Measurements from ENCODE around the gene CHD1.
"Not testable (repeated sequence)": the region's sequence is repeated elsewhere in the genome, so short reads cannot be mapped to it uniquely, and the experiment has no call there.

Gene CHD1

GRCh38 chr5:98928873-98929709 lies at the start of gene CHD1:
Gene CHD1, minus strand, starts transcription at chr5:98929007. Its CDS starts 2,621 bp downstream, at chr5:98926386.
- peak; percentile 92 to 93 for DNase-seq (ENCODE audit: low read depth in 2 of 2)

GRCh38 chr5:98978528-98978927 lies 49.7 kb upstream of the CHD1 start:
- DNase-seq (ENCODE audit: low read depth in 2 of 2), result no peak

DNA sequence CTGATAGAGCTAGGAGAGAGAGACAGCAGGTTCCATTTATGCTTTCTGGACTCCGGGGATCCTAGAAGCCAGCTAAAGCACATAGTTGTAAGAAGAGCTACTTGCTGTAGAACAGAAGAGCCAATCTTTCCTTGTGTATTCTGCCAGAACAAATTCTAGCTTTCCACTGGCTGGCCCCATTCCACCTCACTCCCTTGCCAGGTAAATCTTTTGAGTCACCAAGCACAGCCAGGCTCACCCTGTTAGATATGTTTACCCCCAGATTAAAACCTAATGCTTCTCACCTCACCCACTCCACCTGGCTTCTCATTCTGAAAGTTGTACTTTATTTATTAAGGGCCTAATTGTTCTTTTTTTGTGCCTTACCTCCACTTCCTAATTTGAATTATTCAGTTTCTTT lies 48.9 kb upstream of the CHD1 start:
- DNase-seq (ENCODE audit: low read depth in 2 of 2), result no peak

- DNase-seq (ENCODE audit: low read depth in 2 of 2), result no peak
These were observed 47.0 kb upstream of the CHD1 start for GRCh38 chr5:98975682-98976407.

DNA sequence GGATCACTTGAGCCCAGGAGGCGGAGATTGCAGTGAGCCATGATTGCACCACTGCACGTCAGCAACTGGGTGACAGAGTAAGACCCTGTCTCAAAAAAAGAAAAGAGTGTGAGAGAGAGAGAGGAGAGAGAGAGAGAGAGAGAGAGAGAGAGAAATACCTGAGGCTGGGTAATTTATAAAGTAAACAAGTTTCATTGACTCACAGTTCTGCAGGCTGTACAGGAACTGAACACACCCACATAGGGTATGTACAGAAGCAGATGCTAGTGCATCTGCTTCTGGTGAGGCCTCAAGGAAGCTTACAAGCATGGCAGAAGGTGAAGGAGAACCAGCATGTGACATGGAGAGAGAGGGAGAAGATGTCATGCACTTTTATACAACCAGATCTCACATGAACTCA lies 46.4 kb upstream of the CHD1 start:
- no peak for DNase-seq (ENCODE audit: low read depth in 2 of 2)

DNA sequence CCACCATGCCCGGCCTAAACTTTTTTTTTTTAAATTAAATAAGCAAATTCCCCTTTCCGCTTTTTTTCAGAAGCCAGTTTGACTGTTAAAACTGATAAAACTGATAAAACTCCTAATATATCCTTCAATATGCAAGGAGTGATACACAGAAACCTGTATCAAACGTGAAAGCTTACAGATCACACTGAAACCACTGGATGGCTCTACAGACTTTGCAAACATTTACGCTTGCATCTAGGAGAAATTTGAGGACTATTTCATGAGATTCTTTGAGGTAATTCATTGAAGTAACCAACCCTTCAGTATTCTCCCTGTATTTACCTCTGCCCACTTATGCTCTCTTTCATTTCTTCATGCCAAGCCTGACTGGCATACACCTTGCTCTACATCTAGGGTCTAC lies 40.6 kb upstream of the CHD1 start:
- no peak for DNase-seq (ENCODE audit: low read depth in 2 of 2)

DNA sequence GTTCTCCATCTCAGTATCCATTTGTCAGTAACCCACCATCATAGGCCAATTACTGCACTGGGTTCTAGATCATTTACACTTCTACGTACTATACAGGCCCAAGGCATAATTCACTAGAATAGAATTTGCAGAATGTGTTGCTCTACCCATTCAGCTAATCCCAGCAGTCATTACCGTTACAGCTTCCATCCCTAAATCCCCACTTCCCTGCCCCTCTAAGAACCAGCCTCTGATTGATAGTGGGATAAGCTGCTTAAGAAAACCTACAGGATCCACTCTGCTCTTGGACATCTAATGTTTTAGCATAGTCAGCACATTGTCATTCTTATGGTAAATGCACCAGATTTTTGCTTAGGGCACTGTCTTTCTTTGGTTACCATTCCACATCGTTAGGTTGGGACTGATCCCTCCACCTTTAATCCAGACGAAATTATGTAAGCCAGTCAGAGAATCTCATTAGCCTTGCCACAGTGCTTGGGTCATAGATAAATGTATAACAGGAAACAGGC lies 39.3 kb upstream of the CHD1 start:
- DNase-seq (ENCODE audit: low read depth in 2 of 2), result no peak

DNA sequence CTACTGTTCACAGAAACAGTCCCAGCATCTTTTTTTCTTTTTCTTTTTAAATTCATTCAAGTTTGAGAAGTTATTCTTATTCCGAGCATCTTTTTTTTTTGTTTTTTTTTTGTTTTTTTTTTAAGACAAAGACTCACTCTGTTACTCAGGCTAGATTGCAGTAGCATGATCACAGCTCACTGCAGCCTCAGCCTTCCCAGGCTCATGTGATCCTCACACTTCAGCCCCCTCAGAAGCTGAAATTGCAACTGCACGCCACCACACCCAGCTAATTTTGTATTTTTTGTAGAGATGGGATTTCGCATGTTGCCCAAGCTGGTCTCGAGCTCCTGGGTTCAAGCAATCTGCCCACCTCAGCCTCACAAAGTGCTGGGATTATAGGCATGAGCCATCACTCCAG lies 36.4 kb upstream of the CHD1 start:
- no peak for DNase-seq (ENCODE audit: low read depth in 2 of 2)

- no peak for DNase-seq (ENCODE audit: low read depth in 2 of 2)
These were observed 35.8 kb upstream of the CHD1 start for GRCh38 chr5:98964621-98965020.

GRCh38 chr5:98963019-98963418 lies 34.2 kb upstream of the CHD1 start:
- DNase-seq (ENCODE audit: low read depth in 2 of 2), result no peak

DNA sequence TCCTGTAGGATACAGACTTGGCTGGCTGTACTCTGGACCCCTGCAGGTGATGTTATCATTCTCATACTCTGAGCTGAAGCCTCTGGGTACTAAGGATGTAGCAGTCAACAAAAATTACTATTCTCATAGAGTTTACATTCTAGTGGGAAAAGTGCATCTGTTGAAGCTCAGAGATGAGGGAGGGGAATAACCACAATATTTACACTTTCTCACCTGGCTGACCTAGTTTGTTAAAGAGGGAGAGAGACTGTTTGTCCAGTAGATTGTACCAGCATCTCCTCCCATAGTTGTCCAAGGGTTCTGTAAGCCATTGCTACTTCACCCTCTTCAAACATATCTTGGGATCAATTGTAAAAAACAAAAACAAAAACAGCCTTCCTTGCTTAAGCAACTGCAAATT lies 33.8 kb upstream of the CHD1 start:
- no peak for DNase-seq (ENCODE audit: low read depth in 2 of 2)

DNA sequence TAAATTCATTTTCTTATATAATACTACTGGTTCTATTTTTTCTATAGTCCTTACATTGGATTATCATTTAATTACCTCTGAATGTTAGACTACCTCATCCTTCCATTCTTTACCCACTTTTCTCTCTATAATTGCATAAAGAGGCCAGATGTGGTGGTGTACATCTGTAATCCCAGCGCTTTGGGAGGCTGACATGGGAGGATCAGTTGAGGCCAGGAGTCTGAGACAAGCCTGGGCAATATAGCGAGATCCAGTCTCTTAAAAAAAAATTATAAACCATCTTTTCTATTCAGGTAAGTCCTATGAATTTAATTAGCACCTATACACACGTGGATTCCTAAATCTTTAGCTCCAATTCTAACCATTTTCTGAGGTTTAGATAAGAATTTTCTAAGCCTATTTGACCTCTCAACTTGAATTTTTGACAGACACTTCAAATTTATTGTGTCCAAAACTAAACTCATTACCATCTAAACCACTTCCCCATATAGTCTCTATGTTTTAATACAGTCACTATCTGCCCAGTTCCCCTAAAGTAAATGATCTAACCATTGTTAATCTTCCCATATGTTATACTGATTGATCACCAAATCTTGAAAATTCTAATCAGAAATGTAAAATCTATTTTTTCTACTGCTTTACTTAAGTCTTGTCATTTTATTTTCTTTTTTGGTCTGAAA lies 33.0 kb upstream of the CHD1 start:
- DNase-seq (ENCODE audit: low read depth in 2 of 2), result no peak

DNA sequence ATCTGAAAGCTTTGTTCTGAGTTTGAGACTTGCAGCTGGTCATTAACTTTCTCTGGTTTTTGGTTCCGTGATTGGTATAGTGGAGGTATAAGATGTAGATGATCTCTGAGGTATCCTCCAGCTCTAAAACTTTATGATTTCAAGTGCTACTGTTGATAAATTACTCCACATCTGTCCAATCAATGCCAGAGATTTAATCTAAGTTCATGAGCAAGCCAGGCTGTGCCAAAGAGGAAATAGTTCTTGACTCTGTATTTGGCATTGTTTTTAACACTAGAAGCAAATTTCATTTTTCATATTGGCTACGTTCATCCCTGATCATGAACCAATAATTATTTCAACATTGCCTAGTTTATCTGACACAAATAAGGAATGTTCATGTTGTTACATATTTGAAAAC lies 28.5 kb upstream of the CHD1 start:
- no peak for DNase-seq (ENCODE audit: low read depth in 2 of 2)

DNA sequence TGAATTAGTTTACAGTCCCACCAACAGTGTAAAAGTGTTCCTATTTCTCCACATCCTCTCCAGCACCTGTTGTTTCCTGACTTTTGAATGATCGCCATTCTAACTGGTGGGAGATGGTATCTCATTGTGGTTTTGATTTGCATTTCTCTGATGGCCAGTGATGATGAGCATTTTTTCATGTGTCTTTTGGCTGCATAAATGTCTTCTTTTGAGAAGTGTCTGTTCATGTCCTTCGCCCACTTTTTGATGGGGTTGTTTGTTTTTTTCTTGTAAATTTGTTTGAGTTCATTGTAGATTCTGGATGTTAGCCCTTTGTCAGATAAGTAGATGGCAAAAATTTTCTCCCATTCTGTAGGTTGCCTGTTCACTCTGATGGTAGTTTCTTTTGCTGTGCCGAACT lies 27.1 kb upstream of the CHD1 start:
- not testable (repeated sequence) for DNase-seq (ENCODE audit: low read depth in 2 of 2)

- DNase-seq (ENCODE audit: low read depth in 2 of 2), result not testable (repeated sequence)
These were observed 26.7 kb upstream of the CHD1 start for GRCh38 chr5:98955471-98955870.

DNA sequence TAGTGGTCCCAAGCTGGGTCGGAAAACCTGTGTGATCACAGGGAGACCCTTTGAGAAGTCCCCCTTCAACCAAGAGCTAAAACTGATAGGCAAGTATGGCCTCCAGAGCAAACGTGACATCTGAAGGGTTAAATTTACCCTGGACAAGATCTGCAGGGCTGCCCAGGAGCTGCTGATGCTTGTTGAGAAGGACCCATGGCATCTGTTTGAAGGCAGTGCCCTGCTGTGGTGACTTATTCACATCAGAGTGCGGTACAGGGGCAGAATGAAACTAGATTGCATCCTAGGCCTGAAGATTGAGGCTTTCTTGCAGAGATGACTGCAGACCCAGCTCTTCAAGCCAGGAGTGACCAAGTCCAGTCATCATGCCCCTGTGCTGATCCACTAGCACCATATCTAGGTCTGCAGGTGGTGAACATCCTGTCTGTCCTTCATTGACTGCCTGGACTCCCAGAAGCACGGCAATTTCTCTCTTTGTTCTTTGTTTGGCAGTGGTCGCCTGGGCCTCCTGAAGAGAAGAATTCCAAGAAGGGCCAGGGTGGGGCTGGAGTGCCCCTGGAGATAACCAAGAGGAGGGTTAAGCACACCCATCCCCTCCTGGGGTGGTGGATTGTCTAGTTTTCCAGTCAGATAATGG lies 25.7 kb upstream of the CHD1 start:
- DNase-seq (ENCODE audit: low read depth in 2 of 2), result no peak

GRCh38 chr5:98942847-98943246 lies 14.0 kb upstream of the CHD1 start:
- DNase-seq (ENCODE audit: low read depth in 2 of 2), result no peak

GRCh38 chr5:98941131-98941883 lies 12.5 kb upstream of the CHD1 start:
- no peak for DNase-seq (ENCODE audit: low read depth in 2 of 2)

DNA sequence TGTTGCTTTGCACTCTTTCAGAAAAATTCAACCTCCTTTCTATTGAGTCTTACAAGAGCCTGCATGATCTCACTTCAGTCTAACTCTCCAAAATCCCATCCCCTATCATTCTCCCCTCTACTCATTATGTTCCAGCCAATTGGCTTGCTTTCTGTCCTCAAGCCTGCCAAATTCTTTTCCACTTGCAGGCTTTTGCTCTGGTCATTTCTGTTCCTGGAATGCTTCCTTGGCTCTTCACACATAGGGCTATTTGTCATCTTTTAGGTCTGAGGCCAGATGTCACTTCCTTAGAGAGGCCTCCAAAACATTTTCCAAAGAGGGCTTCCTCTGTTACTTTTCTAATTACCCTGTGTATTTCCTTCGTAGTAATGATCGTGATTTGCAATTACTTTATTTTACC lies 11.8 kb upstream of the CHD1 start:
- no peak for DNase-seq (ENCODE audit: low read depth in 2 of 2)

GRCh38 chr5:98938464-98938863 lies 9.7 kb upstream of the CHD1 start:
- DNase-seq (ENCODE audit: low read depth in 2 of 2), result no peak
